GM21360 (cell line): ENCODE measurements around the gene NLK.
"Not testable (repeated sequence)": the region's sequence is repeated elsewhere in the genome, so short reads cannot be mapped to it uniquely, and the experiment has no call there.

Experiments
- ATAC-seq: cut with Tn5 transposase; IDR thresholded peaks from one replicate; pipeline ENCODE4 v1.9.1; 2021; ENCODE audit warnings: mild to moderate bottlenecking, moderate library complexity; ENCODE audit not compliant: unreplicated experiment

Gene NLK

DNA sequence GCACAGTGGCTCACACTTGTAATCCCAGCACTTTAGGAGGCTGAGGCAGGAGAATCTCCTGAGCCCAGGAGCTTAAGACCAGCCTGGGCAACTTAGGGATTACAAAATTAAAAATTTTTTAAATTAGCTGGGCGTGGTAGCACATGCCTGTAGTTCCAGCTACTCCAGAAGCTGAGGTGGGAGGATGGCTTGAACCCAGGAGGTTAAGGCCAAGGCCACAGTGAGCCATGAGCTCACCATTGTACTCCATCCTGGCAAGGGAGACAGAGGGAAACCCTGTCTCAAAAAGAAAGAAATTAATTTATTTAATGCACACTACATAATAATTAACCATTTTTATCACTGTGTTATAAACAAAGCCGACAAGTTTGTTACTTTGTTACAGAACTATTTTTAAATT is 145.5 kb downstream of the NLK start:
- ATAC-seq = no peak

DNA sequence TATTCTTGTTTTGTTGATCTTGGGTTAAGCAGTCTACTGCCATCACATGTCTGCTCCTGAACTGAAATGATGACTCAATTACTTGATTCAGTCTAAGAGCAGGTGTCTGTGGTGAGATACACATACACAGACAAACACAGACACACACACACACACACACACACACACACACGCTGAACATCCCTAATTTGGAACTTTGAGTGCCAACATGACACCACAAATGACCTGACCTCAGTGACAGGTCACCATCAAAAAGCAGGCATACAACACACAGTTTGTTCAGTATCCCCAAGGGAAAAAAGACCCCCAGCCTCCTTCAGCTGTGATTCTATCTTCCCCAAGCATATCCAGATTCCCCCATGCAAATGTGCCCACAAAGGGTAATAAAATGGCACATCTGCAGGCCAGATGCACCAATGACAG is 146.4 kb downstream of the NLK start:
- ATAC-seq = no peak

DNA sequence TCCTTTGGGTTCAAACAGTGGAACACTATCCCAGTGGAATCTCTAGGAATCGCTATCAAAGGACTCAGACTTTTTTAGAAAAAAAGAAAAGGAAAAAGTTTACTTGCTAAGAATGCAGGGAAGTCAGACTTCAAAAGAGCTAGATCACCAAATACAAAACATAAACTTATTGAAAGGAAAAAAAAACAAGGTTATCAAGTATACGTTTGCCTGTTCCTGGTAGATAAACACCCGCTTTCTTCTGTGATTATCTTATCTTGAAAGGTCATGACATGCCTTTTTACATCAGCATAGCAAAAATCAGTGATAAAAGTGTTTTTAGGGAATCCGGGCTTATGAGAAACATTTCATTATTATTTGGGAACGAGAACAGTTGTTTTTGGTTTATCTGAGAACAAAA is 147.2 kb downstream of the NLK start:
- ATAC-seq = no peak

DNA sequence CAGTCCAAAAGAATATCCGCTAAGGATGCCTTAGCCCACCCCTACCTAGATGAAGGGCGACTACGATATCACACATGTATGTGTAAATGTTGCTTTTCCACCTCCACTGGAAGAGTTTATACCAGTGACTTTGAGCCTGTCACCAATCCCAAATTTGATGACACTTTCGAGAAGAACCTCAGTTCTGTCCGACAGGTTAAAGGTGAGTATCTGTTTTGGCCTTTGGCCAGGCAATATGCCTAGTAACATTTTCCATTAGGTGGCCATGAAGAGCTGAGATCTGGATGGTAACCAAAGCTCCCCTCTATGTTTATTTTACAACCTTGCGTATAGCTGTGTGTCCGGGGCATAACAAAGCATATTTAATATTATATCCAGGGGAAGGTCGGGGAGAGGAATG is 148.5 kb downstream of the NLK start:
- no peak for ATAC-seq

DNA sequence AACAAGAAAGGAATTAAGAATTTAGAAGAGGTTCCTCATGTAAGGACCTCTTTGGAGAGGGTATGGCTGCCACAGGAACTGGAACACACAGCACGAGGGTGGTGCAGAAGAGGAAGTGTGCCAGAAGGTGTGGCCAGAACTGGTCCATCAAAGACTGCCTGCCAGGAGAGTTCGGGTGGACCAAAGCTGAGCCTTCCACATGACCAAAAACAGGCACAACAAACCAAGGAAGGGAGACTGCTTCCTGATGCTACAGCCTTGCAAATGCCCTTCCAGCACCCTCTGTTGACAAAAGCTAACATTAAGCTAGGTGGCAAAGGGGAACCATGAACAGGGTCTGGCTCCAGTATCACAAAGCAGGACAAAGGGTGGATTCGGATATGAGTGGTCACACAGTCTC is 150.8 kb downstream of the NLK start:
- ATAC-seq = no peak

DNA sequence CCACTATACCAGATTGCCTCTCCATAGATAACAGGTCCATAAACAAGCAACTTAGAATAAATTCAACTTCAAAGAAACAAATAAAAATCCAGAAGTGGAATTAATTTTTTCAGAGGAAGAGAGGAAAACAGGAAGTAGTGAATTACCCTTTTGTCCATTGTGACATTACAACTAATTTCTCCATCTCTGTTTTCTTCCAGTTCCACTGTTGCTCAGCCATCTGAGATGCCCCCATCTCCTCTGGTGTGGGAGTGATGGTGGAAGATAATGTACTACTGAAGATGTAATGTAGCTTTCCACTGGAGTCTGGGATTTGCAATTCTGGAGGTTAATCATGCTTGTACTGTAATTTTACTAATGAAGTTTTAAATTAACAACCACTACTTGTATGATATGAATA is 151.9 kb downstream of the NLK start:
- ATAC-seq = no peak

DNA sequence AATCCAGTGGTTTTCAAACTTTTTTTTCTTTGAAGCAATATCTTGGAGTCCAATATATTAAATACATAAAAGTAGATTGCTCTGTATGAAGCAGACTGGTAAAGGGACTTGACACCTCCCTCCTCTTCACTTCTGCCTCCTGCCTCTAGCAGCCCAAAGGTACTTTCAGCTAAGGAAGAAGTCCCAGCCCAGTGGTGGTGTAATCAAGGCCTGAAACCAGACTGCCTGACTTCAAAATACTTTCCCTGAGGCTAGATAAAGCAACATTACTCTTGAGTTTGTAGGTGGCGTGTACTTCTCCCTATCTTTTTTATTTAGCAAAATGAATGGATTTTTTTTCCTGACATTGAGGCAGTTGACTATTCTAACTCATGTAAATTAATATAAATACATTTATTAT is 154.2 kb downstream of the NLK start:
- ATAC-seq = no peak

DNA sequence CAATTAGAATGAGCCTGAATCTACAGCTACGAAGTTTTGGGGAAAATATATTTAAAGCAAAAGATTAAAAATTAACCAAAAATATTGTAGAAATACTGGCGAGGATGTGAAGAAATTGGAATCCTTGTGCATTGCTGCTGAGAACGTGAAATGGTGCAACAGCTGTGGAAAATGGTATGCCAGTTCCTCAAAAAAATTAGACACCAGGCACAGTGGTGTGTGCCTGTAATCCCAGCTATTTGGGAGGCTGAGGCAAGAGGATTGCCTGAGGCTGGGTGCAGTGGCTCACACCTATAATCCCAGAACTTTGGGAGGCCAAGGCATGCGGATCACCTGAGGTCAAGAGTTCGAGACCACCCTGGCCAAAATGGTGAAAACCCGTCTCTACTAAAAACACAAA is 156.6 kb downstream of the NLK start:
- ATAC-seq = no peak

DNA sequence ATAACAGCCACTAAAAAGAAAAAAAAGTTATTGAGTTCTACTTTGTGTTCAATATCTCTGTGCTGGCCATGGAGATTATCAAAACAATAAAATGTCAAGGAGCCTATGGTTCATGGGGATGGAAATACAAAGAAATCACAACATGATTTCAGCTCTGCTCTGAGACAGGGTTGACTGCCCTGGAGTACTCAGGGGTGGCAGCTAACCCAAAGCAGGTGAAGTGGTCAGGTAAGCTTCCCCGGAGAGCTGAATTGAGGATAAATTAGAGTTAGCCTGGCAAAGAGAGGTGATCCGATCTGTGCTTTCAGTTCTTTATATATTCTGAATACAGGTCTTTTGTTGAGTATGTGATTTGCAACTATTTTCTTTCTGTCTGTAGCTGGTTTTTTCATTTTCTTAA is 157.3 kb downstream of the NLK start:
- ATAC-seq = no peak

DNA sequence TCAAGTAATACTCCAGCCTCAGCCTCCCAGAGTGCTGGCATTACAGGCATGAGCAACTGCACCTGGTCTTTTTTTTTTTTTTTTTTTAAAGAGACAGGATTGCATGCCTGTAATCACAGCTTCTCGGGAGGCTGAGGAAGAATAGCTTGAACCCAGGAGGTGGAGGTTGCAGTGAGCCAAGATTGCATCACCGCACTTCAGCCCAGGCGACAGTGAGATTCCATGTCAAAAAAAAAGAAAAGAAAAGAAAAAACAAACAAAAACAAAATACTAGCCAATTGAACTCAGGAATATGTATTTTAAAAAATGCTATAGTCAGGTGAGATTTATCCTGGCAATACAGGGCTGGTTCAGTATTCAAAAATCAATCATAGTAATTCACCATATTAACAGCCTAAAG is 158.8 kb downstream of the NLK start:
- no peak for ATAC-seq

DNA sequence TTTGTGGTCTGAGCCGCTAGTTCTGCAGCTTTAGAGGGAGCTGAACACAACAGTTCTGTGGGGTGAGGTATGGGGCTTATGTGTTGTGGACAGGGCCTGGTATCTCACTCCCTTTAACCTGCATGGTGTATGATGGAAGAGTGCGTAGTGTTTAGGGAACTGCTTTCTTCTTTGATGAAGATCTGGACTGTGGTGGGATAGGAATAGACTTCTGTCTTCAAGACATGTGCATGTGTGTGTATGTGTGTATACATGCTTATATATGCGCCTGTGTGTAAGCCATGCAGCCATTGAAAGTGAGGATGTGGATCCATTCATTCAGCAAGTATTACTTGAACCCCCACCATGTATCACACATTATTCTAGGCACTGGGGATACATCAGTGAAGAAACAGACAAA is 161.8 kb downstream of the NLK start:
- no peak for ATAC-seq

DNA sequence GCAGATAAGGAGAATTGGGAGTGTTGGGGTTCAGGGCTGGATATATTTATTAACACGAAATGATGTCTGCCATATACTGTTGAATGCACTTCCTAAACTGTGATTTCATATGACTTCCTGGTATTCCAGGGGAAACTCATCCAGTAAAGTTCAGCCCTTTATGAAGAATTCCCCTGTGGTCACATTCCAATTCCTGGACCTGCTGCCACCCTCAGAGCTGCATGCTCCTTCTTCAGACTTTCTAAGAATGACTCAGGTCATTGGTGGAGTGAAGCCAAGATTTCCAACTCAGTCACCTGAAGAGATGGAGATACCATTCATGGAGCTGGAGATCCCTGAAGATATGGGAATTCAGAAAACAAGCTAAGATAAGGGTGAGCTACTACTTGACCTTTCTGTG is 162.3 kb downstream of the NLK start:
- ATAC-seq = no peak

DNA sequence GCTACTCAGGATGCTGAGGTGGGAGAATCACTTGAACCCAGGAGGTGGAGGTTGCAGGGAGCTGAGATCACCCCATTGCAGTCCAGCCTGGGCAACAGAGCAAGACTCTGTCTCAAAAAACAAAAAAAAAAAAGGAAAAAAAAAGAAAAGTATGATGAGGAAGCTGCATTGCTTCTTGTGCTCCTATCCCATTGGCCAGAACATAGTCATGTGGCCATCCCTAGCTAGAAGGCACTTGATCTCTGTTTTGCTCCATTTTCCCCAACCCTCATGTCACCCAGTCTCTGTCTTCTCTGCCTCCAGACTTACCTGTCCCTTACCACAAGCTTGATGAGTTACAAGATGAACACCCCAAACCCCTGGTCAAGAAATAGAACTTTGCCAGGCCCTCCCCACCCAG is 163.8 kb downstream of the NLK start:
- no peak for ATAC-seq

DNA sequence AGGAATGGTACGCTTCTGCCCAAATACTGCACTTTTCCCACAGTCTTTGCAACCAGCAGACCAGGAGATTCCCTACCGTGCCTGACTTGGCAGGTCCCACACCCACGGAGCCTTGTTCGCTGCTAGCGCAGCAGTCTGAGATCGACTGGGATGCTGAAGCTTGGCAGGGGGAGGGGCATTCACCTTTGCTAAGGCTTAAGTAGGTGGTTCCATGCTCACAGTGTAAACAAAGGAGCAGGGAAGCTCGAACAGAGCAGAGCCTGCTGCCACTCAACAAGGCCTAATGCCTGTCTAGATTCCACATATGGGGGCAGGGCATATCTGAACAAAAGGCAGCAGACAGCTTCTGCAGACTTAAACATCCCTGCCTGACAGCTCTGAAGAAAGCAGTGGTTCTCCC is 169.3 kb downstream of the NLK start:
- ATAC-seq = no peak

DNA sequence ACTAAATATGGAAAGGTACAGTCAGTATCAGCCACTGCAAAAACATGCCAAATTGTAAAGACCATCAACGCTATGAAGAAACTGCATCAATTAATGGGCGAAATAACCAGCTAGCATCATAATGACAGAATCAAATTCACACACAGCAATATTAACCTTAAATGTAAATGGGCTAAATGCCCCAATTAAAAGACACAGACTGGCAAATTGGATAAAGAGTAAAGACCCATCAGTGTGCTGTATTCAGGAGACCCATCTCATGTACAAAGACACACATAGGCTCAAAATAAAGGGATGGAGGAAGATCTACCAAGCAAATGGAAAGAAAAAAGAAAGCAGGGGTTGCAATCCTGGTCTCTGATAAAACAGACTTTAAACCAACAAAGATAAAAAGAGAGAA is 171.1 kb downstream of the NLK start:
- not testable (repeated sequence) for ATAC-seq

DNA sequence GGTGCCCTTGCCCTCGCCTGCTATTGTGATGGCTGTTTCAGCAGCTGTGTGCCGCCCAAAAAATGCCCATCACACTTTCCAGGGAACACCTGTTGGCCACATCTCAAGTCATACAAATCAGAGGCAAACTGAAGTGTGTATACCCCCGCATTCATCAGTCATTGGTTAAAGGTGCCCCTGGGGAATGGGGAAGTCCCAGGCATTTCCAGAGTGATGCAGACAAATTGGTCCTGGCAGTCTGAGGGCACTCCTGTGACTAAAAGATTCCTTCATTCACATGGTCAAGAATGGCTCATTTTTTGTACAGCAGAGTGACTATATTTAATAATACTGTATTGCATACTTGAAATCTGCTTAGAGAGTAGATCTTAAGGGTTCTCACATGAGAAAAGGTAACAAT is 173.6 kb downstream of the NLK start:
- no peak for ATAC-seq

DNA sequence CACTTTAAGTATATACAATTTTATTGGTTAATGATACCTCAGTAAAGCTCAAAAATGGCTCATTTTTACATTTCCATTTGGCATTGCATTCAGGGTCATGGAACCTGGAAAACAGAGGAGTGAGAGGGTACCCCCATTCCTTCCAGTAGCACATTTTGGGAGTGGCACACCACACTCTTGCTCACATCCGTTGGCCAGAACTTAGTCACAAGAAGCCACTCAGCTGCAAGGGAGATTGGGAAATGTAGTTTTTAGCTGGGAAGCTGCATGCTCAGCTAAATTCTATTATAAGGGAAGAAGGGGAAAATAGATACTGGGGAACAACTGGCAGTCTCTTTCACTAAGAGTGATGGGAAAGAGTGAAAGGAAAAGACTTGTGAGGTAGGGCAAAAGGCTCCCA is 174.1 kb downstream of the NLK start:
- no peak for ATAC-seq

DNA sequence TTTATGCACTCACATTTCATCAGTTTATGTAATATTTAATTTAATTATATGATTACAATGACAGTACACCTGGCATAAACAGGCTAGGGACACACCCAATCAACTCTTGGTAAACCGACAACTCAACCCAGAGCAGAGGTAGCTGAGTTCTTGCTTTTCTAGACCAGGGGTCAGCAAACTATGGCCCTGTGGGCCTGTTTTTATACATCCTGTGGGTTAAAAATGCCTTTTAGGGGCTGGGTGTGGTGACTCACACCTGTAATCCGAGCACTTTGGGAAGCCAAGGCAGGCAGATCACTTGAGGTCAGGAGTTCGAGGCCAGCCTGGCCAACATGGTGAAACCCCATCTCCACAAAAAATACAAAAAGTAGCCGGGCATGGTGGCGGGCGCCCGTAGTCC is 177.3 kb downstream of the NLK start:
- ATAC-seq = no peak

DNA sequence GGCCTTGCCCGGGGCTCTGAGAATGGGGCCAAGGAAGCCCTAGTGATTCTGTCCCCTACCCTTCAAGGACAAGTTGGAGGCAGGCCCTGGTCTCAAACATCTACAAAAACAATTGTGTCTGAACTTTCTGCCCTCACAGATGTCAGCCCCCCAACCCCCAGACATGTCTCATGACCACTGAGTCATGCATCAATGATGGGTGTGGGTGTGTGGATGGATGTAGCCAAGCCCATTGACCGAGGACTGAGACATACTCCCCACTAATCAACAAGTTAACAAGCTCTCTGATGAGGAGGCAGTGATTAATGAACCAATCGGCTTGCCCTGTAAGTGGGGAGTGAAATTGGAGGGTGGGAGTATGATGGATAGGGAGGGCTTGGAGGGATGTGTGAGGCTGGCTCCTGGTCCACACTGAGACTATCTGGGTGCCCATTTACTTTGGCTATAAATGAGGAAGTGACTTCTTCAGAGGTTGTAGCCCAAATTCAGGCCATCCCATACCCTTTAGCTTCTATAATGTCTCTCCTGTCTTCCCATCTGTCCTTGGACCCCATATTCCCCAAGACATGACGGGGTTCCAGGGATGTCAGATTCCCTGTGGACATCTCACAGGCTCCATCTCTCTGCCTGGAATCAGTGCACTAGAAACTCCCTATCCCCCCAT is 179.4 kb downstream of the NLK start:
- ATAC-seq = no peak

DNA sequence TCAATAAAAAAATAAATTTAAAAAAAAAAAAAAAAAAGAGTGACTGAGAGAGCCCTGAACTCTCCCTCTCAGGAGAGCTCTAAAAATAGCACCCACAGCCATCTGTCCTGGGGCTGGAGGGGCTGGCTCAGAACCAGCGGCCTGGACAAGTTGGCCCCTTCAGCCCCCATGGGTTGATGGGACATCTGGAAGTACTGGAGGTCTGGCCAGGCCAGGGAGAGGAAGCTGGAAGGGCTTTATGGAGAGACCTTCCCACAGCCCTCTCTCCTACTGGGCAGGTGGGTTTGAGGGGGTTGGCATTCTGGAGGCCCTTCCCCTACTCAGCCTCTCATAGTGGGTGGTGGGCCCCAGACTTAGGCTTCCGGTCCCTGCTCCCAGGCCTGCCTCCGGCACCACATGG is 182.8 kb downstream of the NLK start:
- no peak for ATAC-seq

DNA sequence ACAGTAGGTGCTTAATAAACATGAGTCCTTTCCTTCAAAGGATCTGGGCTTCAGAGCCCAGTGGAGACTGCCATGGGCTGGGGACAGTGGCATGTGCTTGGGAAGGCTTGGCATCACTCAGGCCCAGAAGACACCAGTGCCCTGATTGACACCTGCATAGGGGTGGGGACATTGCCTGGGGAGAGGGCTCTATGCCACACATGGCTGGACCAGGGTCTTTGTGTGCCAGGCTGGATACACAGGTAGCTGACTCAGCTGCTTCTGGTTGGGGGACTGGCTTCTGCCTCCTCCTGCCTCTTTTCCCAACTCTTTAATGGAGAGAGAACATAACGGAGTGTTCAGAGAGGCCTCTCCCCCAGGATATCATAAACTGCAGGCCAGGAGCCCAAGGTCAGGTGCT is 183.4 kb downstream of the NLK start:
- no peak for ATAC-seq

DNA sequence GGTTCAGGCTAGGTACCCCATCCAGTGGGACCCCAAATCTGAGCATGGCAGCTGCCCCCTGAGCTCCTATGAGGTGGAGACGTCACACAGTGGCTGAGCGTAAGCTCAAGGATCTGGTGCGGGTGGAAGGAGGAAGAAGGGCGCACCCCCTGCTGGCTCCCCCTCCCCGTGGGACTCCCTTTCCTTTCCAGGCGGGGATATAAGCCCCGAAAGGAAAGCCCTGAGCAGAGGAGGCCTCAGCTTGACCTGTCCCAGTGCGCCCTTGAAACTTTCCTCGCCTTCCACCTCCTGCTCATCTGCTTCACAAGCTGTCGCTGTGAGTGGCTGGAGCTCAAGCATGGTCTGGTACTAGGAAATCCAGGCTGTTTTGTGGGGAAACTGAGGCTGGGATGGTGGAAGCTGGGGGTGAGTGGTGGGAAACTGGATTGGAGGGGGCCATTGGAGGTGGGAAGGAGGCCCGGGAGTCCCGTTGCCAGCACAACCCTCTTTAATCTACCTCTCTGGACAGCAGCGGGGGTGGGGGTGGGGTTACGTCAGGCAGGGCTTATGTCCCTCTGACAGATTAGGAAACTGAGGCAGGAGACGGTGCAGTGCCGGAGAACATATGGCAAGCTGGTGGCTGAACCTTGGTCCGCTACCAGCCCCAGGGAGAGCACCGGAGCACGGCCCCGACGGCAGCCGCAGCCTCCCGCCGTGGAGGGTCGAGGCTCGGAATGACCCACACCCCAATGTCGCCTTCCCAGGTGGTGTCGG is 184.3 kb downstream of the NLK start:
- ATAC-seq = no peak
